ENCODE measurements around the gene URAD.

Gene URAD

GRCh38 chr13:27982361-27982760 is 6.1 kb downstream of the URAD start:
- Histone ChIP-seq H3K27ac (replicated peaks; ENCODE audit: low read length) (no peak overlapping the region), H3K18ac (ENCODE audit: low read length) (no peak overlapping the region), H3K4me2 (ENCODE audit: insufficient read depth, low read length, poor library complexity, severe bottlenecking) (no peak overlapping the region), H3K4me3 (ENCODE audit: low read length in 2 of 2) (no peak overlapping the region), H2AFZ (ENCODE audit: low read length) (no peak overlapping the region), H2AK5ac (ENCODE audit: low read depth, low read length) (no peak overlapping the region), H3K79me1 (ENCODE audit: low read depth, low read length) (no peaks in the 10 kb centered on the region), H3K27me3 (ENCODE audit: control insufficient read depth in 3 of 3, insufficient read depth in 3 of 3, low read depth in 1 of 3, low read length in 3 of 3) (peaks cover 38 to 69% (median 64%) of the 10 kb centered on the region in 3 experiments), H3K9me3 (replicated peaks in 1 of 2; ENCODE audit: control insufficient read depth in 2 of 2, insufficient read depth in 1 of 2, low read depth in 1 of 2, low read length in 2 of 2) (no peaks in the 10 kb centered on the region), H2BK12ac (ENCODE audit: low read length) (no peak overlapping the region), H3K4ac (ENCODE audit: low read length) (no peak overlapping the region), H3K14ac (ENCODE audit: low read length) (no peak overlapping the region), H2BK15ac (ENCODE audit: low read length) (no peak overlapping the region), H3K4me1 (ENCODE audit: control insufficient read depth in 2 of 2, insufficient read depth in 1 of 2, low read depth in 1 of 2, low read length in 2 of 2) (no peaks in the 10 kb centered on the region), H3K36me3 (replicated peaks in 1 of 2; ENCODE audit: control insufficient read depth in 2 of 2, insufficient read depth in 2 of 2, low read length in 2 of 2) (no peaks in the 10 kb centered on the region), H4K91ac (ENCODE audit: low read depth, low read length, poor library complexity) (no peak overlapping the region), H2BK120ac (ENCODE audit: low read depth, low read length) (no peak overlapping the region), H4K8ac (ENCODE audit: low read depth, low read length) (no peak overlapping the region), H3K9ac (ENCODE audit: low read depth, low read length, poor library complexity) (no peak overlapping the region), H3K23ac (ENCODE audit: low read depth, low read length, poor library complexity) (no peak overlapping the region), H2BK5ac (ENCODE audit: low read length) (no peak overlapping the region)
- WGBS, 2 donors (ENCODE audit: extremely low coverage in 2 of 2, insufficient read length in 2 of 2, insufficient replicate concordance in 1 of 2): no CpG with 5 or more reads among the region's 2 CpGs
- no peak for DNase-seq (ENCODE audit: low spot score)

GRCh38 chr13:27981006-27981708 is 7.3 kb downstream of the URAD start:
- no peaks in the 10 kb centered on the region for H3K9me3 ChIP-seq (replicated peaks in 1 of 2; ENCODE audit: control insufficient read depth in 2 of 2, insufficient read depth in 1 of 2, low read depth in 1 of 2, low read length in 2 of 2)
- H3K23ac ChIP-seq (ENCODE audit: low read depth, low read length, poor library complexity): no peak overlapping the region
- H3K27ac ChIP-seq (replicated peaks; ENCODE audit: low read length): no peak overlapping the region
- no peak overlapping the region for H3K4me3 ChIP-seq (ENCODE audit: low read length in 2 of 2)
- H3K79me1 ChIP-seq (ENCODE audit: low read depth, low read length): no peaks in the 10 kb centered on the region
- H3K14ac ChIP-seq (ENCODE audit: low read length): no peak overlapping the region
- no peak overlapping the region for H2BK5ac ChIP-seq (ENCODE audit: low read length)
- H2BK12ac ChIP-seq (ENCODE audit: low read length): no peak overlapping the region
- H4K91ac ChIP-seq (ENCODE audit: low read depth, low read length, poor library complexity): no peak overlapping the region
- H3K36me3 ChIP-seq (replicated peaks in 1 of 2; ENCODE audit: control insufficient read depth in 2 of 2, insufficient read depth in 2 of 2, low read length in 2 of 2): no peaks in the 10 kb centered on the region
- peaks cover 45 to 78% (median 76%) of the 10 kb centered on the region in 3 experiments for H3K27me3 ChIP-seq (ENCODE audit: control insufficient read depth in 3 of 3, insufficient read depth in 3 of 3, low read depth in 1 of 3, low read length in 3 of 3)
- no CpG with 5 or more reads among the region's 11 CpGs for WGBS, 2 donors (ENCODE audit: extremely low coverage in 2 of 2, insufficient read length in 2 of 2, insufficient replicate concordance in 1 of 2)
- no peak overlapping the region for H3K4me2 ChIP-seq (ENCODE audit: insufficient read depth, low read length, poor library complexity, severe bottlenecking)
- no peak overlapping the region for H2BK15ac ChIP-seq (ENCODE audit: low read length)
- no peak overlapping the region for H4K8ac ChIP-seq (ENCODE audit: low read depth, low read length)
- H3K4ac ChIP-seq (ENCODE audit: low read length): no peak overlapping the region
- H2BK120ac ChIP-seq (ENCODE audit: low read depth, low read length): no peak overlapping the region
- no peak overlapping the region for H3K9ac ChIP-seq (ENCODE audit: low read depth, low read length, poor library complexity)
- H2AFZ ChIP-seq (ENCODE audit: low read length): no peak overlapping the region
- no peak overlapping the region for H3K18ac ChIP-seq (ENCODE audit: low read length)
- H2AK5ac ChIP-seq (ENCODE audit: low read depth, low read length): no peak overlapping the region
- H3K4me1 ChIP-seq (ENCODE audit: control insufficient read depth in 2 of 2, insufficient read depth in 1 of 2, low read depth in 1 of 2, low read length in 2 of 2): no peaks in the 10 kb centered on the region
- no peak for DNase-seq (ENCODE audit: low spot score)

DNA sequence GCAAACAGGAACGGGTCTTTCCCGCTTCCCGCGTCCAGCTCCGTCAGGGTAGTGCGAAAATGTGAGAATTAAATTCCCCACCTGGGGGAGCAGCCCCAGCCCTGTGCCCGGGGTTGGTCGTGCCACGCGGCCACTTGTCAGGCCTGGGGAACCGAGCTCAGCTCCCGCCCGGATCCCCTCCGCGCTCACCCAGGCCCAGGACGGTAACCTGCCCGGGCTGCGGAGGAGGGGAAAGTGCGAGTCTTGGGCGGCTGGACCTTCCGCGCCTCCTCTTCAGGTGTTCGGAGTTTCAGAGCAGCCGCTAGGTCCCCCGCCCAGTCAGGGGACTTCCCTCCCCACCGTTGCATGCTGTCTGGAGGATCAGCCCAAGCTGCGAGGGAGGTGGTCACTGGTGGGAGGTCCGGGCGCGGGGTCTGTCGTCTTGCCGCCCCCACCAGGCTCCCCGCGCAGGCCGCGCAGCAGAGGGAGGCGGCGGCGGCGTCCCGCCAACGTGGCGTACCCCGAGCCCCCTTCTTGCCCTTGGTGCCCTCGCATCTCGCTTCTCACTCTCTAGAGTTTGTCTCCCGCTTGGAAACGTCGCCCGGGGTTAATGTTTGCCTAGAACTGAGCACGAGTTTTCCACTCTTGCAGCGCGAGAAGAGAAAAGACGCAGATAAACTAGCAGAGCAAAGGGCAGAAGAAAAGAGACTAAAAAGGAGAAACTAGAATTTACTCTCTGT is 8.1 kb downstream of the URAD start:
- DNase-seq (ENCODE audit: low spot score): no peak
- Histone ChIP-seq H2AK5ac (ENCODE audit: low read depth, low read length) (peak overlapping the region; percentile 34), H2BK5ac (ENCODE audit: low read length) (no peak overlapping the region), H2AFZ (ENCODE audit: low read length) (peak overlapping the region; percentile 13), H3K4me1 (ENCODE audit: control insufficient read depth in 2 of 2, insufficient read depth in 1 of 2, low read depth in 1 of 2, low read length in 2 of 2) (no peaks in the 10 kb centered on the region), H3K27me3 (ENCODE audit: control insufficient read depth in 3 of 3, insufficient read depth in 3 of 3, low read depth in 1 of 3, low read length in 3 of 3) (peaks cover 53 to 84% (median 83%) of the 10 kb centered on the region in 3 experiments), H3K4ac (ENCODE audit: low read length) (no peak overlapping the region), H3K18ac (ENCODE audit: low read length) (peak overlapping the region; percentile 27), H3K79me1 (ENCODE audit: low read depth, low read length) (no peaks in the 10 kb centered on the region), H3K14ac (ENCODE audit: low read length) (no peak overlapping the region), H3K23ac (ENCODE audit: low read depth, low read length, poor library complexity) (no peak overlapping the region), H2BK120ac (ENCODE audit: low read depth, low read length) (no peak overlapping the region), H3K4me3 (ENCODE audit: low read length in 2 of 2) (no peak overlapping the region), H3K27ac (replicated peaks; ENCODE audit: low read length) (no peak overlapping the region), H4K8ac (ENCODE audit: low read depth, low read length) (no peak overlapping the region), H2BK12ac (ENCODE audit: low read length) (no peak overlapping the region), H4K91ac (ENCODE audit: low read depth, low read length, poor library complexity) (no peak overlapping the region), H2BK15ac (ENCODE audit: low read length) (no peak overlapping the region), H3K9ac (ENCODE audit: low read depth, low read length, poor library complexity) (no peak overlapping the region), H3K4me2 (ENCODE audit: insufficient read depth, low read length, poor library complexity, severe bottlenecking) (no peak overlapping the region), H3K9me3 (replicated peaks in 1 of 2; ENCODE audit: control insufficient read depth in 2 of 2, insufficient read depth in 1 of 2, low read depth in 1 of 2, low read length in 2 of 2) (no peaks in the 10 kb centered on the region), H3K36me3 (replicated peaks in 1 of 2; ENCODE audit: control insufficient read depth in 2 of 2, insufficient read depth in 2 of 2, low read length in 2 of 2) (no peaks in the 10 kb centered on the region)
- WGBS, 2 donors (ENCODE audit: extremely low coverage in 2 of 2, insufficient read length in 2 of 2, insufficient replicate concordance in 1 of 2): no CpG with 5 or more reads among the region's 54 CpGs

GRCh38 chr13:27979765-27980279 is 8.7 kb downstream of the URAD start:
- Histone ChIP-seq H2BK120ac (ENCODE audit: low read depth, low read length) (no peak overlapping the region), H3K4ac (ENCODE audit: low read length) (no peak overlapping the region), H3K79me1 (ENCODE audit: low read depth, low read length) (no peaks in the 10 kb centered on the region), H3K4me1 (ENCODE audit: control insufficient read depth in 2 of 2, insufficient read depth in 1 of 2, low read depth in 1 of 2, low read length in 2 of 2) (no peaks in the 10 kb centered on the region), H2BK12ac (ENCODE audit: low read length) (no peak overlapping the region), H4K91ac (ENCODE audit: low read depth, low read length, poor library complexity) (no peak overlapping the region), H2AK5ac (ENCODE audit: low read depth, low read length) (no peak overlapping the region), H3K18ac (ENCODE audit: low read length) (no peak overlapping the region), H3K27ac (replicated peaks; ENCODE audit: low read length) (no peak overlapping the region), H3K4me3 (ENCODE audit: low read length in 2 of 2) (no peak overlapping the region), H2BK5ac (ENCODE audit: low read length) (no peak overlapping the region), H3K27me3 (ENCODE audit: control insufficient read depth in 3 of 3, insufficient read depth in 3 of 3, low read depth in 1 of 3, low read length in 3 of 3) (peaks cover 56 to 90% (median 89%) of the 10 kb centered on the region in 3 experiments), H3K4me2 (ENCODE audit: insufficient read depth, low read length, poor library complexity, severe bottlenecking) (no peak overlapping the region), H2BK15ac (ENCODE audit: low read length) (no peak overlapping the region), H3K14ac (ENCODE audit: low read length) (no peak overlapping the region), H4K8ac (ENCODE audit: low read depth, low read length) (no peak overlapping the region), H3K23ac (ENCODE audit: low read depth, low read length, poor library complexity) (no peak overlapping the region), H3K9me3 (replicated peaks in 1 of 2; ENCODE audit: control insufficient read depth in 2 of 2, insufficient read depth in 1 of 2, low read depth in 1 of 2, low read length in 2 of 2) (no peaks in the 10 kb centered on the region), H3K36me3 (replicated peaks in 1 of 2; ENCODE audit: control insufficient read depth in 2 of 2, insufficient read depth in 2 of 2, low read length in 2 of 2) (no peaks in the 10 kb centered on the region), H2AFZ (ENCODE audit: low read length) (no peak overlapping the region), H3K9ac (ENCODE audit: low read depth, low read length, poor library complexity) (no peak overlapping the region)
- no CpG with 5 or more reads among the region's 15 CpGs for WGBS, 2 donors (ENCODE audit: extremely low coverage in 2 of 2, insufficient read length in 2 of 2, insufficient replicate concordance in 1 of 2)
- no peak for DNase-seq (ENCODE audit: low spot score)

Data from neuronal stem cell (in vitro differentiated cells).